HL-60 (cell line): ENCODE data around the gene GPD1.
A peak's percentile ranks its signal among the peaks of the same experiment; 100 is the strongest.

Experiments
- DNase-seq, 2 experiments: peaks; one replicate each; pipeline ENCODE4 v3.0.0-alpha.2; 2010 to 2020; ENCODE audit warnings: low read depth in 1 of 2, low spot score in 1 of 2
- H3K27ac ChIP-seq: fragments of 250-450 bp; sonication (Bioruptor Pico); replicated peaks from 2 replicates; pipeline ENCODE4 v1.5.1; 2020; ENCODE audit warnings: mild to moderate bottlenecking, moderate library complexity
- H3K27me3 ChIP-seq: fragments of 250-450 bp; sonication (Bioruptor Pico); 2 replicates; pipeline ENCODE4 v1.5.1; 2021; ENCODE audit warnings: mild to moderate bottlenecking, moderate library complexity; ENCODE audit not compliant: insufficient read depth, poor library complexity, severe bottlenecking
- H3K4me3 ChIP-seq: replicated peaks from 2 replicates; pipeline ENCODE4 v1.5.1; 2011; ENCODE audit warnings: mild to moderate bottlenecking, control low read depth, low read length; ENCODE audit not compliant: insufficient read depth
- CTCF ChIP-seq: IDR thresholded peaks from one replicate; pipeline ENCODE4 v1.5.1; 2011; ENCODE audit warnings: low read length, control low read depth, inconsistent platforms; ENCODE audit not compliant: insufficient read depth
- GABPA ChIP-seq: IDR thresholded peaks from 2 replicates; pipeline ENCODE4 v1.6.1; 2012; ENCODE audit warnings: low read depth
- POLR2AphosphoS5 ChIP-seq: IDR thresholded peaks from 2 replicates; pipeline ENCODE4 v1.6.1; 2012; ENCODE audit warnings: low read depth
- SPI1 ChIP-seq: IDR thresholded peaks from 2 replicates; pipeline ENCODE4 v1.6.1; 2012; ENCODE audit warnings: low read depth, mild to moderate bottlenecking, borderline replicate concordance
- TF ChIP-seq, protein P1 (sequence below): IDR thresholded peaks from 2 replicates; pipeline ENCODE4 v1.6.1; 2012; ENCODE audit warnings: low read depth; ENCODE audit not compliant: insufficient replicate concordance

Gene GPD1

DNA sequence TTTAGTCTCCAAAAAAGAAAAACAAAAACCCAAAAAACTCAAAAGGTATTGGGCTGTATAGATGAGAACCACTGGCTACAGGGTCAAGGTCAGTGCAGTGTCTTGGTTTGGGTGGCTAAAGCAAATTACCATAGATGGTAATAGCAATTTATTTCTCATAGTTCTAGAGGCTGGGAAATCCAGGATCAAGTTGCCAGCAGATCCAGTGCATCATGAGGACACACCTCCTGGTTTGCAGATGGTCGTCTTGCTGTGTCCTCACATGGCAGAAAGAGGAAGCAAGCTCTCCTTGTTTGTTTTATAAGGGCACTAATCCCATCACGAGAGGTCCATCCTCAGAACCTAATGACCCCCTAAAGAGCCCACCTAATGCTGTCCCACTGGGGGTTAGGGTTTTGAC lies 19.4 kb downstream of the GPD1 start:
- H3K27me3 ChIP-seq: no peaks in the 10 kb centered on the region
- no peak for DNase-seq
- H3K4me3 ChIP-seq: no peak overlapping the region
- TF ChIP-seq, protein P1, sequence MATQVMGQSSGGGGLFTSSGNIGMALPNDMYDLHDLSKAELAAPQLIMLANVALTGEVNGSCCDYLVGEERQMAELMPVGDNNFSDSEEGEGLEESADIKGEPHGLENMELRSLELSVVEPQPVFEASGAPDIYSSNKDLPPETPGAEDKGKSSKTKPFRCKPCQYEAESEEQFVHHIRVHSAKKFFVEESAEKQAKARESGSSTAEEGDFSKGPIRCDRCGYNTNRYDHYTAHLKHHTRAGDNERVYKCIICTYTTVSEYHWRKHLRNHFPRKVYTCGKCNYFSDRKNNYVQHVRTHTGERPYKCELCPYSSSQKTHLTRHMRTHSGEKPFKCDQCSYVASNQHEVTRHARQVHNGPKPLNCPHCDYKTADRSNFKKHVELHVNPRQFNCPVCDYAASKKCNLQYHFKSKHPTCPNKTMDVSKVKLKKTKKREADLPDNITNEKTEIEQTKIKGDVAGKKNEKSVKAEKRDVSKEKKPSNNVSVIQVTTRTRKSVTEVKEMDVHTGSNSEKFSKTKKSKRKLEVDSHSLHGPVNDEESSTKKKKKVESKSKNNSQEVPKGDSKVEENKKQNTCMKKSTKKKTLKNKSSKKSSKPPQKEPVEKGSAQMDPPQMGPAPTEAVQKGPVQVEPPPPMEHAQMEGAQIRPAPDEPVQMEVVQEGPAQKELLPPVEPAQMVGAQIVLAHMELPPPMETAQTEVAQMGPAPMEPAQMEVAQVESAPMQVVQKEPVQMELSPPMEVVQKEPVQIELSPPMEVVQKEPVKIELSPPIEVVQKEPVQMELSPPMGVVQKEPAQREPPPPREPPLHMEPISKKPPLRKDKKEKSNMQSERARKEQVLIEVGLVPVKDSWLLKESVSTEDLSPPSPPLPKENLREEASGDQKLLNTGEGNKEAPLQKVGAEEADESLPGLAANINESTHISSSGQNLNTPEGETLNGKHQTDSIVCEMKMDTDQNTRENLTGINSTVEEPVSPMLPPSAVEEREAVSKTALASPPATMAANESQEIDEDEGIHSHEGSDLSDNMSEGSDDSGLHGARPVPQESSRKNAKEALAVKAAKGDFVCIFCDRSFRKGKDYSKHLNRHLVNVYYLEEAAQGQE: no peak
- TF ChIP-seq POLR2AphosphoS5 (no peak), SPI1 (no peak)
- H3K27ac ChIP-seq: no peak overlapping the region

- DNase-seq: no peak
- Histone ChIP-seq H3K4me3 (no peak overlapping the region), H3K27me3 (no peaks in the 10 kb centered on the region), H3K27ac (no peak overlapping the region)
- no peak for TF ChIP-seq SPI1
- TF ChIP-seq CTCF: no peak
- TF ChIP-seq POLR2AphosphoS5: peak; percentile 9; the same call in 1 of the 2 replicates
Observed at GRCh38 chr12:50127546-50127945, 23.7 kb downstream of the GPD1 start.

DNA sequence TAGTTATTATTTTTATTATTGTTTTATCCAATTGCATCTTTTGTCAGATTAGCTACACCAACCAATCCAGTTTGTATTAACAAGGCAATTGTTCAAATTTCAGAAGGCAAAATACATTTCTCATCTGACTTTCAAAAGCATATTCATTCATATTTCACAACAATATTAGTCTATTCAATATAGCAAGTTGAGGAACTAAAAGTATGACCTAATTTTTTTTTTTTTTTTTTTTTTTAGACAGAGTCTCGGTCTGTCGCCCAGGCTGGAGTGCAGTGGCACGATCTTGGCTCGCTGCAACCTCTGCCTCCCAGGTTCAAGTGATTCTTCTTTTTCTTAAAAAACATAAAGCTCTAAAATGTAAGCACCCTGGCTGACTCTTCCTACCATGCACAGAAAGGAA lies 25.5 kb downstream of the GPD1 start:
- Histone ChIP-seq H3K4me3 (no peak overlapping the region), H3K27ac (no peak overlapping the region), H3K27me3 (no peaks in the 10 kb centered on the region)
- DNase-seq: no peak
- TF ChIP-seq, protein P1: no peak
- TF ChIP-seq GABPA (no peak), POLR2AphosphoS5 (no peak), SPI1 (no peak), CTCF (no peak)

DNA sequence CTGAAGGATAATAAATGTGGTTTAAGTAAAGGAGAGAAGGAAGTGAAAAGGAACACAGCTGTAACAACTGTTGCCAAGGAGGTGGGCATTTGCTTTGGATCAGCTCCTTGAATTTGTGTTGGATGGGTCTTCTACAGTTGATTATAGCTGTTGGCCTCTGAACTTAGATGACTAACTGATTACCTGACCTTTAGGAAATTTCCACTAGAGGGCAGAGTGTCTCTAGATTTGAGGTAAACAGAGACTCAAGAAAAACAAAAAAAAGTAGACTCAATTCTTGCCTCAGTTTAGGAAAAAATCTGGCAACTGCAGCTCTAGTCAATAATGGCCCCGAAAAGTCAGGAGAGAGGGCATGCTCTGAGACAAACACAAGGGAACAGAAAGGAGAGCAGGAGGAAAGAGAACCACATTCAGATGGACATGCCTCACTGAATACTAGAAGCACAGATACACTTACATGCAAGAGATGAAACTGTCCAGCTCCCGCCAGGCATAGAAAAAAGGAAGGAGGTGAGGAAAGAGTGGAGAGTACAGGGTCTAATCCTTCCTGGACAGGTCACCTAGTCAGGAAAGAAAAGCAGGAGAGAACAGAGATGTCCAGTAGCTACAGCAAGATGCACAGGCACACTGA lies 28.8 kb downstream of the GPD1 start:
- no peak overlapping the region for H3K4me3 ChIP-seq
- peak in 1 of 2 experiments; percentile 28 for DNase-seq
- H3K27me3 ChIP-seq: no peaks in the 10 kb centered on the region
- TF ChIP-seq CTCF: peak; percentile 31
- TF ChIP-seq POLR2AphosphoS5: no peak
- TF ChIP-seq SPI1: no peak
- no peak overlapping the region for H3K27ac ChIP-seq
